ENCODE measurements around the gene SLC25A51.

Gene SLC25A51

GRCh38 chr9:37862530-37862929 lies 41.4 kb downstream of the SLC25A51 start:
- no peak for ATAC-seq
- no peak for TF ChIP-seq GLIS3 (CRISPR knock-in tag; IDR thresholded peaks at IDR 0.05)
- no peak for TF ChIP-seq ZC3H10 (CRISPR knock-in tag; IDR thresholded peaks at IDR 0.05)
- TF ChIP-seq PPARA (CRISPR knock-in tag; IDR thresholded peaks at IDR 0.05; ENCODE audit: borderline replicate concordance) = no peak
- no peak for TF ChIP-seq ZNF565 (CRISPR knock-in tag; conservative IDR thresholded peaks at IDR 0.05; ENCODE audit: low read depth)
- TF ChIP-seq ZNF70 (CRISPR knock-in tag; IDR thresholded peaks at IDR 0.05) = no peak
- TF ChIP-seq CREB5 (CRISPR knock-in tag; IDR thresholded peaks at IDR 0.05; ENCODE audit: low read depth) = no peak
- no peak for TF ChIP-seq ZFP3 (CRISPR knock-in tag; IDR thresholded peaks at IDR 0.05)
- TF ChIP-seq ESRRG (CRISPR knock-in tag; IDR thresholded peaks at IDR 0.05) = no peak
- TF ChIP-seq OSR1 (CRISPR knock-in tag; IDR thresholded peaks at IDR 0.05) = no peak

GRCh38 chr9:37859043-37859442 lies 44.9 kb downstream of the SLC25A51 start:
- ATAC-seq = 0 out of 3 replicates have a peak, but pooled peaks have one; percentile 20
- no peak for TF ChIP-seq CSDC2 (CRISPR knock-in tag; IDR thresholded peaks at IDR 0.05)
- no peak for TF ChIP-seq TOX (CRISPR knock-in tag; IDR thresholded peaks at IDR 0.05; ENCODE audit: borderline replicate concordance)
- TF ChIP-seq BACH2 (CRISPR knock-in tag; IDR thresholded peaks at IDR 0.05; ENCODE audit: borderline replicate concordance) = no peak
- no peak for TF ChIP-seq RARB (CRISPR knock-in tag; IDR thresholded peaks at IDR 0.05)
- no peak for TF ChIP-seq TSHZ2 (CRISPR knock-in tag; IDR thresholded peaks at IDR 0.05)
- no peak for TF ChIP-seq POU6F1 (CRISPR knock-in tag; IDR thresholded peaks at IDR 0.05; ENCODE audit: borderline replicate concordance, low read depth)
- no peak for TF ChIP-seq ZC3H10 (CRISPR knock-in tag; IDR thresholded peaks at IDR 0.05)
- no peak for TF ChIP-seq ISL1 (CRISPR knock-in tag; IDR thresholded peaks at IDR 0.05)

GRCh38 chr9:37856551-37856950 lies 47.4 kb downstream of the SLC25A51 start:
- TF ChIP-seq ZNF70 (CRISPR knock-in tag; IDR thresholded peaks at IDR 0.05) (no peak), TCF4 (CRISPR knock-in tag; IDR thresholded peaks at IDR 0.05; ENCODE audit: borderline replicate concordance) (no peak), GLIS3 (CRISPR knock-in tag; IDR thresholded peaks at IDR 0.05) (no peak), ESRRG (CRISPR knock-in tag; IDR thresholded peaks at IDR 0.05) (no peak), PATZ1 (CRISPR knock-in tag; IDR thresholded peaks at IDR 0.05; ENCODE audit: borderline replicate concordance) (no peak), BACH2 (CRISPR knock-in tag; IDR thresholded peaks at IDR 0.05; ENCODE audit: borderline replicate concordance) (no peak), ZFP30 (CRISPR knock-in tag; IDR thresholded peaks at IDR 0.05) (no peak), CSRNP3 (CRISPR knock-in tag; IDR thresholded peaks at IDR 0.05) (no peak), TSHZ2 (CRISPR knock-in tag; IDR thresholded peaks at IDR 0.05) (no peak)
- no peak for ATAC-seq

All from SK-N-SH treated with all-trans-retinoic acid at 6 μM for 48 hours (cell line).